ENCODE results near the gene KRTAP10-12. TPM values are rescaled to one million over a fixed set of nuclear protein-coding genes. Genes with fewer than 3 reads are reported as not detected.
"Not testable (repeated sequence)": the region's sequence is repeated elsewhere in the genome, so short reads cannot be mapped to it uniquely, and the experiment has no call there.

The KRTAP10-12 gene
- total RNA-seq, 1 donor from 2014 or later = not detected

DNA sequence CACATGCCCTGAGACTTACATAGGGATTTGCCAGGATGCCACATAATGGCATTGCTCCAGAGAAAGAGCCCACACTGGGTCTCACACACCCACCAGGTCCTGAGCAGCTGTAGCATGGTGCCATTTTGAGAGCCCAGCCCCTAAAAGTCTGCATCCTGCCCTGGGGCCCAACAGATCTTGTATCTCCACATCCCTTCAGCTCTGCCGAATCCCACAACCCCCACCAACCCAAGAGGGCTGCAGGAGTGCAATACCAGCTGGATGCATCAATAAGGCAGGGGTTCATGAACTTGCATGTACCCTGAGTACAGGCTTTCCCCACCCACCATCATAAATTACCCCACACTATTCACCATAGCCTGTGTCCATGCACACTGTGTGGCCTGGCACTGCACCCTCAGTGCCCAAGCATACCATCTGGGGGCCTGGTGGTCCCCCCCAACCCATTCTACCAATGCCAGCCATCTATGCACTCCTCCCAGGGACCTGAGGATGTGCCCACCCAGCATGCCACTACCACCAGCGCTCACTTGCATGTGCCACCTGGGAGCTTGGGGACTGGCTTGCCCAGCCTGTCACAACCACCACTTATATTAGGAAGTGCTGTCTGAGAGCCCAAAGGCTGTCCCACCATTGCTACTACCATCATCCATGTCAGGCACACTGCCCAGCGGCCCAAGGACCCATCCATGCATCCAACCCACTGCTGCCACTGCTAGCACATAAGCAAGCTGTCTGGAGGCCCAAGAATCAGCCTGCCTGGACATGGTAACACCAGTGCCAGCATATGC, 26.1 kb upstream of the KRTAP10-12 start:
- DNase-seq = no peak

DNA sequence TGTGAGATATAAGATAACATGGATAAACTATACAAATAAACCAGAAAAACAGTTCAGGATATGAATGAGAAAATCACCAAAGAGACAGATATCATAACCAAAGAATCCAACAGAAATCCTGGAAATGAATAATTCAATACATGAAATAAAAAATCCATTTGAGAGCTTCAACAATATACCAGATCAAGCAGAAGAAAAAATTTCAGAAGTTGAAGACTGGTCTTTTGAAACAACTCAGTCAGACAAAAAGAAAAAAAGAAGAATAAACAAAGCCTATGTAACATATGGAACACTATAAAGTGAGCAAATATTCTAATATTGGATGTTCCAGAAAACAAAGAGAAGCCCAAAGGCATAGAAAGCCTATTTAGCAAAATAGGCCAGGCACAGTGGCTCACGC, 25.1 kb upstream of the KRTAP10-12 start:
- DNase-seq = no peak

DNA sequence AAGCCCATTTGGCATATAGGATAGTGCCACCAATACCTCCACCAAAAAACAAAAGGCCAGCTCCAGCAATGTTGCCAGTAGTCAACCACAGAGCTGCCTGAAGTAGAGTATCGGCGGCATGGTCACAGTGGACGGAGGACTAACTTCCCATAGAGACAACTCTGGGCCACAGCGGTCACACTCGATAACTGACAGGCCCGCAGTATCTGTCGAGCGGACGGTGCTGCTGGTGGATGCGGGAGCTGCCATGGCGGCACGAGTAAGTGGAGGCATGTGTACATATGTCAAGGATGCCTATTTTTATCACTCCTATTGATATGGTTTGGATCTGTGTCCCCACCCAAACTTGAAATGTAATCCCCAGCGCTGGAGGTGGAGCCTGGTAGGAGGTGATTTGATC, 19.1 kb upstream of the KRTAP10-12 start:
- DNase-seq = no peak

DNA sequence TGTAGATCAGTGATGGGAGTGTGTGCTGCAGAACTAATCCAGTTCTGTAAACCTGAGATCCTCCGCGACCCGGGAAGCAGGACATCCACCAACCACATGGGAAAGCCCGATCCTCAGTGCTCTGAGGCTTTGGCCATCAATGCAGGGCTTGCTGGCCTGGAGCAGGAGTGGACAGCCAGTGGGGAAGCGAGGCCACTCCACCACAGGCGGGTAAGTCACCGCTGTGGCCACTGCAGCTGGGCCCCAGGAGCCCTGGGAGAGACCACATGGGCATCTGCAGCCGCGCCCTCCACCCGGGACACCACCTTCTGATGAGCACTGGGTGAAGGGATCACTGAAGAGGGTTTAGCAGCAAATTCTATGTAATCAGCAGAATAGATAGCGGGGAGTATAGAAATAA, 15.8 kb upstream of the KRTAP10-12 start:
- DNase-seq = no peak

DNA sequence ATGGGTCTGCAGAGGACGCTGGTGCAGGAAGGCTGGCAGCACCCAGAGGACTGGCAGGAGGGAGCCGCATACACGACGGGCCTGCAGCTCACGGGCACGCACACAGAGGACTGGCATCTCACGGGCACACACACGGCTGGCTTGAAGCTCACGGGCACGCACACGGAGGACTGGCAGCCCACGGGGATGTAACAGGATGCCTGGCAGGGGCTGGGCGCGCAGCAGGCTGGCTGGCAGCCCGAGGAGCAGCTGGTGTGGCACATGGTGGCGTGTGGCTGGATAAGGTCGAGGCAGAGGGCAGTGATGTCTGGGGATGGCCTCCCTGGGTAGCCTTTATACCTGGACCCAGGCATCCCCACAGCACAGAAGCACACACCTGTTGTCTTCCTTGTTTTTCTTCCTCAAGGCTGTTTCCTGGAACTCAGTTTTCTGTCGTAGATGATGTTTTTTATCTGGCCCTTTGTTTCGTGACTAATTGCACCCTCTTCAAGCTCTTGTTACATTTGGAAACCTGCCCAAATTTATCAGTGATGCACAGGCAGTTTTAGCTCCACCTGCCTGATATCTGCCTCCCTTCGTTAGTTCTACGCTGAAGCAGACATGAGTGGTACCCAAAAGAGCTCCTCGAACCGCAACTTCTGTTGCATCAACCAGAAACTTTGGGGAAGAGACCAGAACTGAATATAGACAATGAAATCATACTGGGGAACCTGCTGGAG, 15.0 kb upstream of the KRTAP10-12 start, which contains the start of gene KRTAP12-1:
KRTAP12-1 (minus strand) TSS at position 303 of the 719 bp plus-strand sequence; CDS start at position 263, 40 bp downstream.
- DNase-seq = no peak

DNA sequence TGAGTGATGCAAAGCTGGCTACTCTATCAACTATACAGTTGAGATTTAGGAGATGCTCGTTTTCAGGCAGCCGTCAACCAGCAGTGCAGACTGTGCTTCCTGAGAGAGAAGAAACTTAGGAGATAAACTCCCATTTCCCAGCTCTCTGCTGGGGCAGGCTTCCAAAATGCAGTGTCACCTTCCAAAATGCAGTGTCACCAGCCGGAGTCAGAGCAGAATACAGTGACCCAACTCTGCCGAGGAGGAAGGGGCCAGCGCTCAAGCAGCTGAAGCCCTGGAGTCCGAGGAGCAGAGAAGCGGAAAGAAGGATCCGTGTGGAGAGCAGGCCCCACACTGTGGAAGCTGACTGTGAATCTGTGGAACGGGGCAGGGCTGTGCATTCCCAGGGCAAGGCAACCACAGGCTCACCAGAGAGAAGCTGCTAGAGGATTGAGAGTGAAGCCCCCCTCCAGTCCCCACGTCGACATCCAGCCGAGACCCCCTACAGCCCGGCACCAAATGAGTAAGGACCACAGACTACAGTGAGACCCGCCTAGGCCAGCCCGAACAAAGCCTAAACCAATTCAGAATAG, 14.3 kb upstream of the KRTAP10-12 start:
- no peak for DNase-seq

DNA sequence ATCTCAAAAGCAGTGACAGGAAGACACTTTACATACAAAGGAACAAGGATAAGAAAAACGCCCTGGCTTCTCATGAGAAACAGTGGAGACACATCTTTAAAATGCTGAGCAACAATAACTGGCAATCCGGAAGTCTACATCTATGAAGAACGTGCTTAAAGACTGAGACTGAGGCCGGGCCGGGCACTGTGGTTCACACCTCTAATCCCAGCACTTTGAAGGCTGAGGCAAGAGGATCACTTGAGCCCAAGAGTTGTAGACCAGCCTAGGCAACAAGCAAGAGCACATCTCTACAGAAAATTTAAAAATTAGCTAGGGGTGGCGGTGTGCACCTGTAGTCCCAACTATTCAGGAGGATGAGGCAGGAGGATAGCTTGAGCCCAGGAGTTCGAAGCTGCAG, 12.9 kb upstream of the KRTAP10-12 start:
- no peak for DNase-seq

DNA sequence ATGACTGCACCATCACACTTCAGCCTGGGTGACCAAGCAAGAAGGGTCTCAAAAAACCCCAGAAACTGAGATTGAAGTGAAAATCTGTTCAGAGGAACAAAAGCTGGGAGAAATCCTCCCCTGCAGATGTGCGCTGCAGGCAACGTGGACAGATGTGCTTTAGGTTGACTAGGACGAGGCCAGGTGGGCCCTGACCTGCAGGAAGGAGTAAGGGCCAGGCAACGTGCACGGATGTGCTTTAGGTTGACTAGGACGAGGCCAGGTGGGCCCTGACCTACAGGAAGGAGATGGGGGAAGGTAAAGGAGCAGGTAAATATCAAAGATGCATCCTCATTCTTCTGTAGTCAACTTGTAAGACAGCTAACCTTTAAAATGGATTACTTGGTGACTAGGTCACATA, 12.5 kb upstream of the KRTAP10-12 start:
- DNase-seq = no peak

DNA sequence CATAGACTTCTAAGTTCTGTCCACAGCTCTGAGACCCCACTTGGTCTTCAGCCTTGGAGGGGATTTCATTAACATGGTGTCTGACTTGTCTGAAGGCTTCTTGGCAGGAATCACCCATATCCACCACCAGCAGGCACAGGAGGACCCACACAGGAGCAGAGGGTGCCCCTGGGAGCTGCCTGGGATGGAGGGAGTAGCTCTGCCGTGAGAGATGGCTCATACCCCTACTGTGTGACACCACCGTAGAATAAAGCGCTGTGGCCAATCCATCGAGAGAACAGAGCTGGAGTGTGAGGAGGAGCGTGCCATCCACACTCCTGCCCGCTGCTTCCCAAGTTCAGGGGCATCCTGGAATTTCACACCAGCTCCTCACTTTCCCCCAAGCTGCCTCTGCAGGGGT, 11.9 kb upstream of the KRTAP10-12 start:
- DNase-seq = not testable (repeated sequence)

DNA sequence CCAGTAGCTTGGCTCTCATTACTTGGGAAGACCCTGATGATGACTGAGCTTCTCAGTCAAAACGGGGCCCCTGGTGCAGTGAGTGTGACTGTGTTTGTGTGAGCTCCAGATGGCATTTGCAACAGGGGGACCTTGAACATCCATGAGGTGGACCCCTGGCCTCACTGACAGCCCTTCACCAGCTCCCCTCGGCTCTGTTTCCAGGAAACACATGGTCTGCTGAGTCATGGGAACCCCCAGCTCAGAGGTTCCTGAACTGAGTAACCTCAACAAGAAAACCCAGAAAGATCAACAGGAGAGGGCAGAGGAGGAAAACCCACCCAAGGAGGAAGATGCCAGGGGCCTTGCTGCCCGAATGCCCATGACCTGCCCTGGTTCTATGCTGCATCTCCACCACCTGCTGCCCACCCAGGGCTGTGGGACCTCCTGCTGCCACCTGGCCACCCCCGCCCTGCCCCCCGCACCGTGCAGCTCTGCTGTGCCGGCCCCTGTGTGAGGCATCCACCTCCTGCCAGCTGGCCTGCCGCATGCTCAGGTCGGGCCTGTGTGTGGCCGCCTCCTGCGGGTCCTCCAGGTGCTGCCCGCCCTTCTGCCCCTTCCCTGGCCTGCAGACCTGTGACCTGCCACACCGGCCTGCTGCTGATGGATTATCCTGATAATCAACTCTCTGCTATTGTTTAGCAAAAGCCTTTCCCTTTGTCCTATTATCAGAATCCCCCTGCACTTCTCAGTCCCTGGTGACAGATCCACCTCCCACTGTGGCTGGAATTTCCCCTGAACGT, 10.8 kb upstream of the KRTAP10-12 start:
- peak; percentile 11 for DNase-seq

DNA sequence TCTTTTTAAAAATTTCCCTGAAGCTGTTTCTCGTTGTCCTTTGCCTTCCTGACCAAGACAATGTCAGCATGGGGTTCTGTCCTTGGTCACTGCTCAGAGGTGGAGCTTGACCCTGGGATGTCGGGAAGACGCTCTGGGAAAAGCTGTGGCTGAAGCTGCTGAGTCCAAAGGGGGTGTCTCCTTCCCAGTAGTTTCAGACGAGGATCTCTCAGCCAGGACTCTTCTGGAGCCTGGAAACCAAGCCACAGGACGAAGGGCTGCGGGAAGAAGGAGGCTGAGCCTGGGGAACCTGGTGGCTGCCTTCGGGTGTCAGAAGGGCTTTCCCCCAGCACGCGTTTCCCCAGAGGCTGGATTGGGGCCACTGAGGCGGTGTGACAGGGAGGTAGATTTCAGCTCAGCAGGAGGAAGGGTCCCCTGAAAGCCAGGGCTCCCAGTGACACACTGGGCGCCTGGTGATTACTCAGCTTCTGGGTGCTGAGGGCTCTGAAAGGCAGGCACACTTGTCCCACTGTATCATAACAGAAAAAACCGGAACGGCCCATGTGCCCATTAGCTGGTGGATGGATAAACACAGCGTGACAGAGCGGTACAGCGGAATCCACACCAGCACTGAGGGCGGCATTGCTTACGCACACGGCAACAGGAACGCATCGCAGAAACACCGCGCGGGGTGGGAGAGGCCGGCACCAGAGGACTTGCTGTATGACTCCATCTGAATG, 10.0 kb upstream of the KRTAP10-12 start:
- no peak for DNase-seq

DNA sequence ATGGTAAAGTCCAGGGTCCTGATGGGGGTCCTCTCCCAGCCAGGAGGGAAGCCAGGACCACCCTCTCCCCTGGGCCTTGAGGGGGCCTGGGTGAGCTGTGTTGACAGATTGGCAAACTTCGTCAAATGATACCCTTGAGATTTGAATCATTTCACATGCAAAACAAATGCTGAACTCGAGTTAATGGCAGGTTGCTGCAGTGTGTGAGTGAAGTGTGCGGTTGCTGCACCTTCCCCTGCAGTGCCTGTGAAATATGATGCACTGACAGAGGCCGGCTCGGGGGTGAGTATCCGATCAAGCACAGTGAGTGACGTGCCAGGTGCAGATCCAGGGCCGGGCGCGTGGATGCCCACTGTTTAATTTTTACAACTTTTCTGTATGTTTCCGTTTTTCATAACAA, 9.3 kb upstream of the KRTAP10-12 start:
- DNase-seq = no peak

DNA sequence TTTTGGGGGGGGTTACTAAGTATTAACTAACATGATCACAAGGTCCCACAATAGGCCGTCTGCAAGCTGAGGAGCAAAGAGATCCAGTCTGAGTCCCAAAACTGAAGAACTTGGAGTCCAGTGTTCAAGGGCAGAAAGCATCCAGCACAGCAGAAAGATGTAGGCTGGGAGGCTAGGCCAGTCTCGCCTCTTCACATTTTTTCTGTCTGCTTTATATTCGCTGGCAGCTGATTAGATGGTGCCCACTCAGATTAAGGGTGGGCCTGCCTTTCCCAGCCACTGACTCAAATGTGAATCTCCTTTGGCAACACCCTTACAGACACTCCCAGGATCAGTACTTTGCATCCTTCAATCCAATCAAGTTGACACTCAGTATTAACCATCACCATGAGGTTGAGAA, 7.2 kb upstream of the KRTAP10-12 start:
- not testable (repeated sequence) for DNase-seq

DNA sequence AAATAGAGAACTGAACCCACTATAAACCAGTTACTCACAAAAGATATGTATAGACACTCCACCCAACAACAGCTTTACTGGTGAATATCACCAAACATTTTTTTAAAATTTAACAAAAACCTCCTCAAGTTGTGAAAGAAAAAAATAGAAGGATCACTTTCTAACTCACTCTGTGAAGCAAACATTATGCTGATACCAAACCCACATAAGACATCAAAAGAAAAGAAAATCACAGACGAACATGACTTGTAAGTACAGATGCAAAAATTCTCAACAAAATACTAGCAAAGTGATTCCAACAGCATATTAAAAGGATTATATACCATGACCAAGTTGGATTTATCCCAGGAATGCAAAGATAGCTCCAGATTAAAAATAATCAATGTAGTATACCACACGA, 5.3 kb upstream of the KRTAP10-12 start:
- DNase-seq = no peak

DNA sequence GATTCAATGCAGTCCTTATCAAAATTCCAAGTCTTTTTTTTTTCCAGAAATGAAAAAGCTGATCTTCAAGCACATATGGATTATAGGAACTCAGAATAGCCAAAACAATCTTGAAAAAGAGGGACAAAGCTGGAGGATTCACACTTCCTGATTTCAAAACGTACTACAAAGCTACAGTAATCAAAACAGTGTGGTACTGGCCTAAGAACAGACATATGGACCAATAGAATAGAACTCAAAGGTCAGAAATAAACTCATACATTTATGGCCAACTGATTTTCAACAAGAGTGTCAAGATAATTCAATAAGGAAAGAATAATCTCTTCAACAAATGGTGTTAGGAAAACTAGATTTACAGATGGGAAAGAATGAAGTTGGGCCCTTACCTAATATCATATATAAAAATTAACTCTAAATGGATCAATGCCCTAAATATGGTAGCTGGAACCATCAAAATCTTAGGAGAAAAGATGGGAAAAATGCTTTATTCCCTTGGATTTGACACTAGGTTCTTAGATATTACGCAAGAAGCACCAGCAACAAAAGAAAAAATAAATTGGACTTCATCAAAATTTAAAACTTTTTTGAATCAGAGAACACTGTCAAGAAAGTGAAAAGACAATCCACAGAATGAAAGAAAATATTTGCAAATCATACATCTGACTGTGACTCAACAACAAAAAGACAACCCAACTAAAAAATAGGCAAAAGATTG, 4.0 kb upstream of the KRTAP10-12 start:
- DNase-seq = no peak

DNA sequence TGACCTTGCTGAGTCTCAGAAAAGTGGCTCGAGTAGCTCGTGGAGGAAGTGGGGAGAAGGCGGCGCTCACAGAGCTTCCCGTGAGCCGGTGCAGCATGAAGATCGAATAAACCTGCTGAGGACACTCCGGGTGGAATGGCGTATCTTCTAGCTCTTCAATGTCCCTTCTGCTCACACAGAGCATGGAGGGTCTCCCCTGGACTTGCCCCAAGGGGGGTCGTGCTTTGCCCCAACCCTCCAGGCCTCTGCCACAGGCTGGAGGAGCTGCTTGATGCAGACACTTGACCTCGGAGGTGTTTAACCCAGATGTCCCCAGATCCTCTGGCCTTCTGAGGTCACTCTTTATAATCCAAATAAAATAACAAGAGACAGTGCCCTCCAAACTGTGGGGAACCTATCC, 2.2 kb upstream of the KRTAP10-12 start:
- DNase-seq = no peak

DNA sequence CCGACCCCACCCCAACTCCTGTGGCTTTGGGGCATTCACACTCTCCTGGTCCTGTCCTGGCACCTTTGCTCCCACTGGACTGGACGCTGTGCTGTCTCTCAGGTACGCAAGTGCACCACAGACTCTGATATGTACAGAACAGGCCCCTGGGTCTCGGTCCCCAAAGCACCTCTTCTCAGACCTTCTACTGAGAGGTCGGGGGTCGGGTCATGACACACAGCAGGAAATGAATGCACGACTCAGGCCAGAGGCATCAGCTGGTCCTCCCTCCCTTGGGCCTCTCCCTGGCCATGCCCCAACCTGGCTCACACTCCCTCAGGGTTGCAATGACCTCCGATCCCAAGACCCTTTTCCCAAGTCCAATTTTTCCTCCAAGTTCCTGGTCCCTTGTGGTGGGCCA, 1.8 kb upstream of the KRTAP10-12 start:
- DNase-seq = no peak

DNA sequence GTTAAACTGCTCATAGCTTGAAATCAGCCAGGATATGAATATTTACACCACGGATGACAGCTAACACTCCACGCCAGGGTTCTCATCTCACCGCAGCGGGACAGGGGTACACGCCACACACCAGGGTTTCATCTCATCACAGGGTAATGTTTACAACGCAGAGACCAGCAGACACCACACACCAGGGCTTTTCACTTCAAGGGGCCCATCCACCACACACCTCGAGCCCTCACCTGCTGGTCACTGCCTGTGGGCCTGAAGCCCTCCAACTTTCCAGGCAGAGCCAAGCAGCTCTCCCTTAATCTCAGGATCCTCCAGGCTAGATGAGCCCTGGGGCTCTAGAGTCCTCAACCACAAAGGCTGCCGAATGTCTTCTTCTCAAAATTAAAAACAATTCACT, 1.3 kb upstream of the KRTAP10-12 start:
- DNase-seq = no peak

DNA sequence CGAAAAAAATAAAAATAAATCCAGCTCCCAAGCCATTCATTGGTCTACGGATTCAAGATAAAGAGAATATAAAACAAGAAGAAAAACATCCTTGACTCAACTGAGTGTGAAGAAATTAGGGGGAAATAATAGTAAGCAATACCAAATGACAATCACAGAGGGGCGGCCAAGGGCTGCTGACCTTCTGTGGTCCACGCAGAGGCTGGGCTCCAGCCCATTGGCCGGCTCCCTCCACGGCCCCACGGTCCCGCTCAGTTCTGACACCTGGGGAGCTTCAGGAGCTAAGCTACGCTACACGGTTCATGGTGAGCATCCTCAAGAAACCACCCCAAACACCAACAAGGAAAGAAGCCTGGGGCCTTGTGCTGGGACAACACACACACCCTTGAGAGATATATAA, 400 bp upstream of the KRTAP10-12 start:
- DNase-seq = no peak

DNA sequence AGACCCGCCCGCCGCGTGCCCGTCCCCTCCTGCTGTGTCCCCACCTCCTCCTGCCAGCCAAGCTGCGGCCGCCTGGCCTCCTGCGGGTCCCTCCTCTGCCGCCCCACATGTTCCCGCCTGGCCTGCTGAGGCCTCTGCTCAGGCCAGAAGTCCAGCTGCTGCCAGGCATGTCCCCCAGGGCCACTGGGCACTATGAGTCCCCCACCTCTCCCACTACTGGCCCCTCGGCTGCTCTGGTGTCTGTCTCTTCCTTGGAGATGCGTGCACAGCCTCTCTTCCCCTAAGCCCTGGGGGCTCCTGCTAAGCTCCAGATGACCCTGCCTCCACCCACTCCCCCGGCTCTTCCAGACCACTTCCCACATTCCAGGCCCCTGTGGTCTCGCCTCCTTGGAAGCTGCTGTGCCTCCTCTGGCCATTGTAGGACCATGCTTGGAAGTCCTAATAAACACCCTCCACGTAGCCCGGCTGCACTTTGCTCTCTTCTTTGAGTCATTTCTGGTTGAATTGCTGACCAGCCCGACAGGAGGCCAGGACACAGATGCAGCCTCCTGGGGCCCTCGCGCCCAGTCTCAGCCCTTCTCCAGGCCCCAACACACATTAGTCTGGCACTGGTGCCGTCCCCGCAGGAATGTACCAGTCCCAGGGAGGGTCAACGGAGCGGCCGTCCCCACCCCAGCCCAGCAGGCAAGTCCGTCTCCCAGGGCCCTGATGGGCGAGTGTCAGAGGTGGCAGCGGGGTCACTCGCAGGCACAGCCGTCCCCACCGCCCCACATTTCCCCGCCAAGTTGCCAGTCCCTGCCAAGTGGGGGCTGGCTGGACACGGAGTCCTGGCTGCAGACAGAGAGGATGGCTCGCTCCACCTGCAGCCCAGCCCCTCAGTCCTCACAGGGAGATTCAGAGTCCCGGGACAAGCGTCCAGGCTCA, 1.1 kb downstream of the KRTAP10-12 start:
- no peak for DNase-seq
